Psoas muscle (tissue), 8 donors: Measurements from ENCODE around the gene AIF1L. TPM values are rescaled to one million over a fixed set of nuclear protein-coding genes. Genes with fewer than 3 reads are reported as not detected.

Experiments
- ATAC-seq, 4 donors: fragments of 200-7000 bp; cut with Tn5 transposase; one replicate each; pipeline ENCODE4 v1.9.1; 2020; ENCODE audit warnings: moderate library complexity in 3 of 4, mild to moderate bottlenecking in 2 of 4
- DNase-seq, 2 donors: peaks; one replicate each; pipeline ENCODE4 v3.0.0-alpha.2; 2020
- H3K27ac ChIP-seq: fragments of 200-600 bp; one replicate; pipeline ENCODE4 v1.8.0; 2022
- H3K27me3 ChIP-seq, 3 donors: fragments of 200-600 bp in 1 of 3; one replicate each; pipeline versions ENCODE4 v1.6.1 to v1.8.0; 2013 to 2022; ENCODE audit warnings: low read length in 2 of 3, mild to moderate bottlenecking in 2 of 3, moderate library complexity in 1 of 3; ENCODE audit not compliant: insufficient read depth in 3 of 3
- H3K36me3 ChIP-seq, 2 donors: fragments of 200-600 bp in 1 of 2; one replicate each; pipeline versions ENCODE4 v1.6.1 to v1.8.0; 2013 to 2022; ENCODE audit warnings: low read depth in 1 of 2, mild to moderate bottlenecking in 1 of 2, moderate library complexity in 1 of 2; ENCODE audit not compliant: insufficient read depth in 1 of 2
- H3K4me1 ChIP-seq: fragments of 200-600 bp; one replicate; pipeline ENCODE4 v1.8.0; 2022
- H3K4me3 ChIP-seq: fragments of 200-600 bp; one replicate; pipeline ENCODE4 v1.8.0; 2022; ENCODE audit warnings: mild to moderate bottlenecking
- H3K9me3 ChIP-seq: fragments of 200-600 bp; one replicate; pipeline ENCODE4 v1.8.0; 2022
- CTCF ChIP-seq: fragments of 200-600 bp; IDR thresholded peaks from one replicate; pipeline ENCODE4 v1.8.0; 2022; ENCODE audit warnings: antibody characterized with exemption
- WGBS, 3 donors: extraction: QIAGEN DNeasy Blood & Tissue Kit; methylation state at CpG; one replicate each; pipeline versions ENCODE4 v1.1.6 to v1.1.7; 2013; 5-methylcytosine and 5-hydroxymethylcytosine counted together
- intact Hi-C, 2 donors: fragments of 100-400 bp; cut with DNase I; formaldehyde crosslinking; loops; one replicate each; pipeline versions ENCODE4 v1.11.0 to v1.14.2; 2022
- polyA plus RNA-seq, 3 donors: library from polyadenylated mRNA; stranded (reverse); fragments of 200-250 nt; gene quantifications; one replicate each; pipeline ENCODE4 v1.2.3, GENCODE V29; 2013
- total RNA-seq, 4 donors: library from RNA; stranded (reverse); fragmentation: NEBNext Ultra II Directional in 2 of 4; extraction: Animal tissue kit (Norgen Biotek cat#: 25700) in 2 of 4; gene quantifications; one replicate each; pipeline versions ENCODE4 v1.2.1 to v1.2.4, GENCODE V29; 2021 to 2023
- donor health status: healthy with polysubstance abuse.
- donor health status: DM: no; HTN: no; CAD: no; lungs with moderate emphysema.
- donor health status: Bipolar disorder and iron deficiency.
- donor health status: healthy.
- donor health status: DM: yes; HTN: yes; CAD: no.
- donor health status: DM: no; HTN: no; CAD: no.
- donor health status: DM: no; HTN: no; CAD: no.
- donor health status: DM: yes; HTN: yes; CAD: no.

AIF1L gene
- total and polyA plus RNA-seq, 7 donors, result 3.7 to 12.2 (median 11.0) TPM

GRCh38 chr9:131145245-131145644 is 48.9 kb downstream of the AIF1L start:
- Histone ChIP-seq H3K4me1 (no peaks in the 10 kb centered on the region), H3K4me3 (no peak overlapping the region), H3K9me3 (no peaks in the 10 kb centered on the region), H3K27me3 (no peaks in the 10 kb centered on the region), H3K36me3 (peaks cover 26 to 100% of the 10 kb centered on the region in 2 donors), H3K27ac (no peak overlapping the region)
- DNase-seq, result no peak
- 77 to 98% (median 91%) methylated on average over 2 of the region's 2 CpGs for WGBS, 3 donors
- intact Hi-C loops, result loop anchor here (10.0 kb wide), 3 partner anchors 50 to 310 kb away; no protein-coding TSS in a partner anchor
- no peak for TF ChIP-seq CTCF
- ATAC-seq, result no peak

- no peak for TF ChIP-seq CTCF
- no peaks in the 10 kb centered on the region for H3K27me3 ChIP-seq
- no peaks in the 10 kb centered on the region for H3K9me3 ChIP-seq
- peaks cover 21 to 100% of the 10 kb centered on the region in 2 donors for H3K36me3 ChIP-seq
- ATAC-seq, result no peak
- H3K4me1 ChIP-seq, result no peaks in the 10 kb centered on the region
- no peak overlapping the region for H3K4me3 ChIP-seq
- no peak overlapping the region for H3K27ac ChIP-seq
- DNase-seq, result no peak
- intact Hi-C loops, result loop anchor here (10.0 kb wide), 3 partner anchors 49 to 309 kb away; no protein-coding TSS in a partner anchor
- WGBS, 3 donors, result 92 to 94% (median 94%) methylated on average over 4 of the region's 4 CpGs
Measured at GRCh38 chr9:131146186-131146585, 49.9 kb downstream of the AIF1L start.

GRCh38 chr9:131148276-131148675 is 51.9 kb downstream of the AIF1L start:
- Histone ChIP-seq H3K4me1 (no peaks in the 10 kb centered on the region), H3K27ac (no peak overlapping the region), H3K9me3 (no peaks in the 10 kb centered on the region), H3K4me3 (no peak overlapping the region), H3K36me3 (peaks cover 18 to 100% of the 10 kb centered on the region in 2 donors), H3K27me3 (no peaks in the 10 kb centered on the region)
- no peak for TF ChIP-seq CTCF
- intact Hi-C loops, result loop anchor here (10.0 kb wide), 3 partner anchors 47 to 307 kb away; no protein-coding TSS in a partner anchor
- WGBS, 3 donors, result 69 to 81% (median 75%) methylated on average over 3 of the region's 3 CpGs
- ATAC-seq, result no peak
- DNase-seq, result no peak

GRCh38 chr9:131148966-131149687 is 52.8 kb downstream of the AIF1L start:
- Histone ChIP-seq H3K4me1 (no peaks in the 10 kb centered on the region), H3K4me3 (no peak overlapping the region), H3K36me3 (peaks cover 17 to 100% of the 10 kb centered on the region in 2 donors), H3K9me3 (no peaks in the 10 kb centered on the region), H3K27me3 (no peaks in the 10 kb centered on the region), H3K27ac (no peak overlapping the region)
- 86 to 91% (median 88%) methylated on average over 7 of the region's 7 CpGs for WGBS, 3 donors
- TF ChIP-seq CTCF, result no peak
- intact Hi-C loops, result loop anchor here (10.0 kb wide), 3 partner anchors 46 to 306 kb away; no protein-coding TSS in a partner anchor
- ATAC-seq, result no peak
- no peak for DNase-seq
